GM12892 (cell line): ENCODE data around the gene TPRG1L.

Experiments used
- POLR2A ChIP-seq: IDR thresholded peaks from 2 replicates; pipeline ENCODE4 v1.6.1; 2011; ENCODE audit warnings: low read depth, low read length, control low read depth
- POLR2AphosphoS5 ChIP-seq: IDR thresholded peaks from 2 replicates; pipeline ENCODE4 v1.6.1; 2011; ENCODE audit warnings: low read depth, low read length, control low read depth
- TAF1 ChIP-seq: IDR thresholded peaks from 2 replicates; pipeline ENCODE4 v1.6.1; 2011; ENCODE audit warnings: low read depth, mild to moderate bottlenecking, control low read depth, low read length, borderline replicate concordance

GRCh38 chr1:3585940-3586568, 38.8 kb upstream of the TPRG1L start:
- TF ChIP-seq TAF1, result no peak
- TF ChIP-seq POLR2AphosphoS5, result no peak
- TF ChIP-seq POLR2A, result no peak
